ENCODE results near the gene UTP4.

The UTP4 gene

GRCh38 chr16:69106491-69107315 is 25.7 kb upstream of the UTP4 start:
- in situ Hi-C loops (cut with HindIII; ENCODE audit: low sequenced_read_pairs): no loop called here
- H3K4me3 ChIP-seq (ENCODE audit: low read depth, low read length): peak overlapping the region; percentile 55
- DNase-seq (ENCODE audit: low read depth): no peak
- peak; percentile 8 for TF ChIP-seq CTCF (IDR thresholded peaks at IDR 0.05; ENCODE audit: low read depth, low read length, missing control alignments)

DNA sequence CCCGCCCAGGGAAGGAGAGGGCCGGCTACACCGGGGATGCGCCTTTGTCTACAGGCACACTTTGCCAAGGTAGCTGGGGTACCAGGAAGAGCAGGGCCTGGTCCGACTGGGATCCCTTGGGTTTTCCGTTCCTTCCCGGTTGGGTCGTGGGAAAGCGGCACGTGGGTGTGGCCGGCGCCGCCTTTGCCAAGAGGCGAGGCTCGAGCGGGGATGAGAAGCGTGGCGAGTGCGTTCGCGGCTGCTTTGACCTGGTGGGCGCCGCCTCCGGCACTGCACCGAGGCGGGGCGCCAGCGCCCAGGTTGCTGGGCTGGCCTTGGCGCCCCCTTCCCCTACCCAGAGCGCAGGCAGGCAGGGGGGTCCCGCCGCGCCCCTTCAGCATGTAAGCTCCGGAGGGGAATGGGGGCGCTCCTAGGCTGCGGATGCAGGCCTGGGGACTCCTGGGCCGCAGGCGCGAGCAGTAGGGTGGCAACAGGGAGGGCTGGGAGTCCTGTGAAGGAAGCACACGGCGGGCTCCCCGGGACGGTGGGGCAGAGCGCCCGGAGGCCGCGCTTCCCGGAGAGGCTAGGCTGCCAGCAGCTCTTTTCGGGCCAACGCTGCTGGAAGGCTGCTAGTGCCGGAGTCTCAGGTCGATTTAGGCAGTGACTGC is 25.0 kb upstream of the UTP4 start:
- no peak for DNase-seq (ENCODE audit: low read depth)
- in situ Hi-C loops (cut with HindIII; ENCODE audit: low sequenced_read_pairs): no loop called here
- H3K4me3 ChIP-seq (ENCODE audit: low read depth, low read length): peak overlapping the region; percentile 55
- no peak for TF ChIP-seq CTCF (IDR thresholded peaks at IDR 0.05; ENCODE audit: low read depth, low read length, missing control alignments)

GRCh38 chr16:69108064-69108904 is 24.2 kb upstream of the UTP4 start:
- no peak overlapping the region for H3K4me3 ChIP-seq (ENCODE audit: low read depth, low read length)
- TF ChIP-seq CTCF (IDR thresholded peaks at IDR 0.05; ENCODE audit: low read depth, low read length, missing control alignments): no peak
- DNase-seq (ENCODE audit: low read depth): no peak
- in situ Hi-C loops (cut with HindIII; ENCODE audit: low sequenced_read_pairs): no loop called here

- in situ Hi-C loops (cut with HindIII; ENCODE audit: low sequenced_read_pairs): no loop called here
- TF ChIP-seq CTCF (IDR thresholded peaks at IDR 0.05; ENCODE audit: low read depth, low read length, missing control alignments): no peak
- H3K4me3 ChIP-seq (ENCODE audit: low read depth, low read length): no peak overlapping the region
- DNase-seq (ENCODE audit: low read depth): no peak
These were observed 23.6 kb upstream of the UTP4 start for GRCh38 chr16:69108905-69109252.

GRCh38 chr16:69109486-69110270 is 22.8 kb upstream of the UTP4 start:
- TF ChIP-seq CTCF (IDR thresholded peaks at IDR 0.05; ENCODE audit: low read depth, low read length, missing control alignments): no peak
- DNase-seq (ENCODE audit: low read depth): no peak
- in situ Hi-C loops (cut with HindIII; ENCODE audit: low sequenced_read_pairs): no loop called here
- H3K4me3 ChIP-seq (ENCODE audit: low read depth, low read length): no peak overlapping the region

DNA sequence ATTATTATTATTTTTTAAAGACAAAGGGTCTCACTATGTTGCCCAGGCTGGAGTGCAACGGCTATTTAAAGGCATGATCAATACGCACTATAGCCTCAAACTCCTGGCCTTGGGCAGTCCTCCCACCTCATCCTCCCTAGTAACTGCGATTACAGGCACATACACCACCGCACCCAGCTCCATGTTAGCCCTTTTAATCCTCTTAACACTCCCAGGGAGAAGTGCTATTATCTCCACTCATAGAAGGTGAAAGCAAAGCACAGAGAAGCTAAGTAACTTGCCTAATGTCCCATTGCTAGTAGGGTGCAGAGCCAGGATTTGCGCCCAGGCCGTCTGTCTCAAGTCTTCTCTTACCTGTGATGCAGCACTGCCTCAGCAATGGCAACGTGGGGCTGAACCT is 22.0 kb upstream of the UTP4 start:
- no peak for DNase-seq (ENCODE audit: low read depth)
- in situ Hi-C loops (cut with HindIII; ENCODE audit: low sequenced_read_pairs): no loop called here
- H3K4me3 ChIP-seq (ENCODE audit: low read depth, low read length): no peak overlapping the region
- no peak for TF ChIP-seq CTCF (IDR thresholded peaks at IDR 0.05; ENCODE audit: low read depth, low read length, missing control alignments)
